HEK293 (cell line): Measurements from ENCODE around the gene VGLL3.

ENCODE experiments used
- ZNF157 ChIP-seq: fragments of 450-650 bp; formaldehyde crosslinking; IDR thresholded peaks from 2 replicates; pipeline ENCODE4 v1.5.1; 2016; ENCODE audit warnings: missing biosample characterization, missing genetic modification characterization
- ZNF660 ChIP-seq: fragments of 450-650 bp; IDR thresholded peaks from 2 replicates; pipeline ENCODE4 v1.5.1; 2018; ENCODE audit warnings: missing biosample characterization, mild to moderate bottlenecking, missing genetic modification characterization
- ZSCAN23 ChIP-seq: fragments of 450-650 bp; formaldehyde crosslinking; IDR thresholded peaks from 2 replicates; pipeline ENCODE4 v1.5.1; 2016; ENCODE audit warnings: missing biosample characterization, missing genetic modification characterization
- TF ChIP-seq, protein P1 (sequence below): fragments of 450-650 bp; IDR thresholded peaks from 2 replicates; pipeline ENCODE4 v1.5.1; 2018; ENCODE audit warnings: missing biosample characterization, mild to moderate bottlenecking, missing genetic modification characterization
- TF ChIP-seq, protein P2 (sequence below): fragments of 450-650 bp; formaldehyde crosslinking; IDR thresholded peaks from 2 replicates; pipeline ENCODE4 v1.5.1; 2016; ENCODE audit warnings: missing biosample characterization, missing genetic modification characterization
- TF ChIP-seq, protein P3 (sequence below): fragments of 450-650 bp; formaldehyde crosslinking; IDR thresholded peaks from 2 replicates; pipeline ENCODE4 v1.5.1; 2016; ENCODE audit warnings: missing biosample characterization, missing genetic modification characterization
- TF ChIP-seq, protein P4 (sequence below): fragments of 450-650 bp; formaldehyde crosslinking; IDR thresholded peaks from 2 replicates; pipeline ENCODE4 v1.5.1; 2016; ENCODE audit warnings: missing biosample characterization, missing genetic modification characterization, low read depth

GRCh38 chr3:86996261-86996955 lies 5.5 kb upstream of the VGLL3 start:
- TF ChIP-seq, protein P1, sequence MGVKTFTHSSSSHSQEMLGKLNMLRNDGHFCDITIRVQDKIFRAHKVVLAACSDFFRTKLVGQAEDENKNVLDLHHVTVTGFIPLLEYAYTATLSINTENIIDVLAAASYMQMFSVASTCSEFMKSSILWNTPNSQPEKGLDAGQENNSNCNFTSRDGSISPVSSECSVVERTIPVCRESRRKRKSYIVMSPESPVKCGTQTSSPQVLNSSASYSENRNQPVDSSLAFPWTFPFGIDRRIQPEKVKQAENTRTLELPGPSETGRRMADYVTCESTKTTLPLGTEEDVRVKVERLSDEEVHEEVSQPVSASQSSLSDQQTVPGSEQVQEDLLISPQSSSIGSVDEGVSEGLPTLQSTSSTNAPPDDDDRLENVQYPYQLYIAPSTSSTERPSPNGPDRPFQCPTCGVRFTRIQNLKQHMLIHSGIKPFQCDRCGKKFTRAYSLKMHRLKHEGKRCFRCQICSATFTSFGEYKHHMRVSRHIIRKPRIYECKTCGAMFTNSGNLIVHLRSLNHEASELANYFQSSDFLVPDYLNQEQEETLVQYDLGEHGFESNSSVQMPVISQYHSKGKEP (tag by site-specific recombination): no peak
- TF ChIP-seq, protein P2, sequence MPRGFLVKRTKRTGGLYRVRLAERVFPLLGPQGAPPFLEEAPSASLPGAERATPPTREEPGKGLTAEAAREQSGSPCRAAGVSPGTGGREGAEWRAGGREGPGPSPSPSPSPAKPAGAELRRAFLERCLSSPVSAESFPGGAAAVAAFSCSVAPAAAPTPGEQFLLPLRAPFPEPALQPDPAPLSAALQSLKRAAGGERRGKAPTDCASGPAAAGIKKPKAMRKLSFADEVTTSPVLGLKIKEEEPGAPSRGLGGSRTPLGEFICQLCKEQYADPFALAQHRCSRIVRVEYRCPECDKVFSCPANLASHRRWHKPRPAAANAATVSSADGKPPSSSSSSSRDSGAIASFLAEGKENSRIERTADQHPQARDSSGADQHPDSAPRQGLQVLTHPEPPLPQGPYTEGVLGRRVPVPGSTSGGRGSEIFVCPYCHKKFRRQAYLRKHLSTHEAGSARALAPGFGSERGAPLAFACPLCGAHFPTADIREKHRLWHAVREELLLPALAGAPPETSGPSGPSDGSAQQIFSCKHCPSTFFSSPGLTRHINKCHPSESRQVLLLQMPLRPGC (tag by site-specific recombination): no peak
- TF ChIP-seq ZNF660 (no peak), ZSCAN23 (tag by site-specific recombination) (no peak), ZNF157 (tag by site-specific recombination) (no peak)
- TF ChIP-seq, protein P3, sequence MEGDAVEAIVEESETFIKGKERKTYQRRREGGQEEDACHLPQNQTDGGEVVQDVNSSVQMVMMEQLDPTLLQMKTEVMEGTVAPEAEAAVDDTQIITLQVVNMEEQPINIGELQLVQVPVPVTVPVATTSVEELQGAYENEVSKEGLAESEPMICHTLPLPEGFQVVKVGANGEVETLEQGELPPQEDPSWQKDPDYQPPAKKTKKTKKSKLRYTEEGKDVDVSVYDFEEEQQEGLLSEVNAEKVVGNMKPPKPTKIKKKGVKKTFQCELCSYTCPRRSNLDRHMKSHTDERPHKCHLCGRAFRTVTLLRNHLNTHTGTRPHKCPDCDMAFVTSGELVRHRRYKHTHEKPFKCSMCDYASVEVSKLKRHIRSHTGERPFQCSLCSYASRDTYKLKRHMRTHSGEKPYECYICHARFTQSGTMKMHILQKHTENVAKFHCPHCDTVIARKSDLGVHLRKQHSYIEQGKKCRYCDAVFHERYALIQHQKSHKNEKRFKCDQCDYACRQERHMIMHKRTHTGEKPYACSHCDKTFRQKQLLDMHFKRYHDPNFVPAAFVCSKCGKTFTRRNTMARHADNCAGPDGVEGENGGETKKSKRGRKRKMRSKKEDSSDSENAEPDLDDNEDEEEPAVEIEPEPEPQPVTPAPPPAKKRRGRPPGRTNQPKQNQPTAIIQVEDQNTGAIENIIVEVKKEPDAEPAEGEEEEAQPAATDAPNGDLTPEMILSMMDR (tag by site-specific recombination): no peak
- TF ChIP-seq, protein P4, sequence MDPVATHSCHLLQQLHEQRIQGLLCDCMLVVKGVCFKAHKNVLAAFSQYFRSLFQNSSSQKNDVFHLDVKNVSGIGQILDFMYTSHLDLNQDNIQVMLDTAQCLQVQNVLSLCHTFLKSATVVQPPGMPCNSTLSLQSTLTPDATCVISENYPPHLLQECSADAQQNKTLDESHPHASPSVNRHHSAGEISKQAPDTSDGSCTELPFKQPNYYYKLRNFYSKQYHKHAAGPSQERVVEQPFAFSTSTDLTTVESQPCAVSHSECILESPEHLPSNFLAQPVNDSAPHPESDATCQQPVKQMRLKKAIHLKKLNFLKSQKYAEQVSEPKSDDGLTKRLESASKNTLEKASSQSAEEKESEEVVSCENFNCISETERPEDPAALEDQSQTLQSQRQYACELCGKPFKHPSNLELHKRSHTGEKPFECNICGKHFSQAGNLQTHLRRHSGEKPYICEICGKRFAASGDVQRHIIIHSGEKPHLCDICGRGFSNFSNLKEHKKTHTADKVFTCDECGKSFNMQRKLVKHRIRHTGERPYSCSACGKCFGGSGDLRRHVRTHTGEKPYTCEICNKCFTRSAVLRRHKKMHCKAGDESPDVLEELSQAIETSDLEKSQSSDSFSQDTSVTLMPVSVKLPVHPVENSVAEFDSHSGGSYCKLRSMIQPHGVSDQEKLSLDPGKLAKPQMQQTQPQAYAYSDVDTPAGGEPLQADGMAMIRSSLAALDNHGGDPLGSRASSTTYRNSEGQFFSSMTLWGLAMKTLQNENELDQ (tag by site-specific recombination): no peak
